ENCODE measurements around the gene FBXO31.

GRCh38 chr16:87338155-87338765 is 45.3 kb downstream of the FBXO31 start:
- TF ChIP-seq POLR2A (IDR thresholded peaks at IDR 0.05): no peak
- TF ChIP-seq EP300 (IDR thresholded peaks at IDR 0.05): no peak

Data from ovary (tissue), 1 donor.